GM23248 (cell line): ENCODE results near the gene USP25. TPM values are rescaled to one million over a fixed set of nuclear protein-coding genes. Genes with fewer than 3 reads are reported as not detected.

Experiments used
- DNase-seq: peaks from one replicate; pipeline ENCODE4 v3.0.0-alpha.2; 2015
- H2AFZ ChIP-seq: fragments of 200-600 bp; sonication (generic); 2 replicates; pipeline ENCODE4 v1.6.1; 2016; ENCODE audit warnings: antibody characterized with exemption
- H3F3A ChIP-seq: fragments of 200-600 bp; sonication (generic); 2 replicates; pipeline ENCODE4 v1.6.1; 2016; ENCODE audit warnings: mild to moderate bottlenecking, antibody characterized with exemption, mixed run types; ENCODE audit not compliant: insufficient read depth
- H3K27ac ChIP-seq: fragments of 200-600 bp; sonication (generic); 2 replicates; pipeline ENCODE4 v1.5.1; 2016; ENCODE audit warnings: mild to moderate bottlenecking
- H3K27me3 ChIP-seq: fragments of 200-600 bp; sonication (generic); replicated peaks from 2 replicates; pipeline ENCODE4 v1.6.1; 2016; ENCODE audit warnings: mild to moderate bottlenecking; ENCODE audit not compliant: insufficient read depth
- H3K36me3 ChIP-seq: fragments of 200-600 bp; sonication (generic); 2 replicates; pipeline ENCODE4 v1.6.1; 2016; ENCODE audit warnings: low read depth, mild to moderate bottlenecking
- H3K4me1 ChIP-seq: fragments of 200-600 bp; sonication (generic); 2 replicates; pipeline ENCODE4 v1.6.1; 2016; ENCODE audit warnings: mild to moderate bottlenecking; ENCODE audit not compliant: insufficient read depth
- H3K4me2 ChIP-seq: fragments of 200-600 bp; sonication (generic); one replicate; pipeline ENCODE4 v1.6.1; 2016; ENCODE audit warnings: mild to moderate bottlenecking; ENCODE audit not compliant: unreplicated experiment
- H3K4me3 ChIP-seq: fragments of 200-600 bp; sonication (generic); 2 replicates; pipeline ENCODE4 v1.5.1; 2016; ENCODE audit warnings: mild to moderate bottlenecking
- H3K79me2 ChIP-seq: fragments of 200-600 bp; sonication (generic); 2 replicates; pipeline ENCODE4 v1.6.1; 2016; ENCODE audit warnings: mild to moderate bottlenecking; ENCODE audit not compliant: insufficient read depth
- H3K9ac ChIP-seq: fragments of 200-600 bp; sonication (generic); 2 replicates; pipeline ENCODE4 v1.6.1; 2016; ENCODE audit warnings: mild to moderate bottlenecking
- H3K9me2 ChIP-seq: fragments of 200-600 bp; sonication (generic); 2 replicates; pipeline ENCODE4 v1.6.1; 2016; ENCODE audit warnings: mixed run types, mild to moderate bottlenecking, moderate library complexity; ENCODE audit not compliant: insufficient read depth
- H3K9me3 ChIP-seq: fragments of 200-600 bp; sonication (generic); one replicate; pipeline ENCODE4 v1.6.1; 2017; ENCODE audit warnings: low read depth
- H4K20me1 ChIP-seq: fragments of 200-600 bp; sonication (generic); 2 replicates; pipeline ENCODE4 v1.6.0; 2016; ENCODE audit not compliant: insufficient read depth
- EZH2 ChIP-seq: fragments of 200-600 bp; sonication (generic); IDR thresholded peaks from 2 replicates; pipeline ENCODE4 v1.6.1; 2018; ENCODE audit warnings: antibody characterized with exemption, mild to moderate bottlenecking; ENCODE audit not compliant: insufficient read depth, poor library complexity, severe bottlenecking
- EZH2phosphoT487 ChIP-seq: fragments of 200-600 bp; sonication (generic); IDR thresholded peaks from 2 replicates; pipeline ENCODE4 v1.6.1; 2018; ENCODE audit warnings: antibody characterized with exemption, moderate library complexity, mild to moderate bottlenecking, low read depth; ENCODE audit not compliant: insufficient read depth
- WGBS, 2 experiments: methylation state at CpG; one replicate each; pipeline ENCODE4 v1.1.6; 2015 to 2017; ENCODE audit warnings: low lambda C conversion rate in 2 of 2, low coverage in 1 of 2; ENCODE audit errors: missing lambda C conversion rate in 2 of 2; 5-methylcytosine and 5-hydroxymethylcytosine counted together
- in situ Hi-C: fragments of 300-500 bp; cut with MboI; formaldehyde crosslinking; loops from 2 replicates; pipeline ENCODE4 v1.15.0; 2020
- polyA plus RNA-seq: library from polyadenylated mRNA; unstranded; fragments of >200 nt; fragmentation: Nextera tagmentation; extraction: Ambion mirVana; gene quantifications from 2 replicates; pipeline ENCODE4 v1.2.1, GENCODE V29; 2016
- total RNA-seq: library from RNA; depleted of rRNA; stranded (reverse); fragments of >200 nt; shearing (Covaris generic); gene quantifications from 2 replicates; pipeline ENCODE4 v1.2.3, GENCODE V29; 2014

Gene USP25
- total and polyA plus RNA-seq, 2 experiments from 2014 or later: 5.8 to 41.5 TPM

GRCh38 chr21:15695241-15695640, 34.5 kb upstream of the USP25 start:
- TF ChIP-seq EZH2 (no peak), EZH2phosphoT487 (no peak)
- Histone ChIP-seq H3K4me1 (peaks cover 13% of the 10 kb centered on the region), H3K36me3 (no peaks in the 10 kb centered on the region), H3K27ac (no peak overlapping the region), H3K9me3 (no peaks in the 10 kb centered on the region), H3K9me2 (no peaks in the 10 kb centered on the region), H3K4me2 (no peak overlapping the region), H3K79me2 (no peaks in the 10 kb centered on the region), H3K4me3 (no peak overlapping the region), H3K27me3 (no peaks in the 10 kb centered on the region), H2AFZ (no peak overlapping the region), H4K20me1 (no peaks in the 10 kb centered on the region), H3K9ac (no peak overlapping the region), H3F3A (no peaks in the 10 kb centered on the region)
- in situ Hi-C loops: no loop called here
- WGBS, 2 experiments: 48 to 50% methylated on average over 1 of the region's 1 CpG
- DNase-seq: peak; percentile 64

DNA sequence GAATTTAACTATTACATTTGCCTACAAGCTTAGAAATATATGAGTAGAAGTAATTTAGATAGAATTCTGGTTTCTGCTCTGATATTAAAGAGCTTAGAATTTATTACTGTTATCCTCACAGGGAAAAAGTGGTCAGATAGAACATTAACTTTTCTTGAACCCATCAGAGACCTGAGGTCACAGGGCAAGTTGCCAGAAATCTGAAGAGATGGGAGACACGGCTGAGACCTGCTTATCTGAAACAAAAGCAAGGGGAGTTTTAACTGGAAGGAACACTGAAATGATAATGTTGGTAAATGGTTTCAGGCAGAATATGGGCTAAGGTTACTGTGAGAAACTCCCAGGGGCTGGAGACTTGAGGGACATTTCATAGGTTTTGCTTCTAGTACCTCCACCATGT, 28.0 kb upstream of the USP25 start:
- no peaks in the 10 kb centered on the region for H3K36me3 ChIP-seq
- no peaks in the 10 kb centered on the region for H4K20me1 ChIP-seq
- no peaks in the 10 kb centered on the region for H3K79me2 ChIP-seq
- DNase-seq: no peak
- in situ Hi-C loops: no loop called here
- 81 to 89% methylated on average over 1 of the region's 1 CpG for WGBS, 2 experiments
- peaks cover under 1% of the 10 kb centered on the region for H3K4me1 ChIP-seq
- TF ChIP-seq EZH2phosphoT487 (no peak), EZH2 (no peak)
- no peak overlapping the region for H3K4me2 ChIP-seq
- no peak overlapping the region for H3K27ac ChIP-seq
- H3K9ac ChIP-seq: no peak overlapping the region
- no peaks in the 10 kb centered on the region for H3K9me2 ChIP-seq
- no peak overlapping the region for H3K4me3 ChIP-seq
- H3F3A ChIP-seq: peaks cover 1% of the 10 kb centered on the region
- no peaks in the 10 kb centered on the region for H3K27me3 ChIP-seq
- H2AFZ ChIP-seq: no peak overlapping the region
- peaks cover 3% of the 10 kb centered on the region for H3K9me3 ChIP-seq

DNA sequence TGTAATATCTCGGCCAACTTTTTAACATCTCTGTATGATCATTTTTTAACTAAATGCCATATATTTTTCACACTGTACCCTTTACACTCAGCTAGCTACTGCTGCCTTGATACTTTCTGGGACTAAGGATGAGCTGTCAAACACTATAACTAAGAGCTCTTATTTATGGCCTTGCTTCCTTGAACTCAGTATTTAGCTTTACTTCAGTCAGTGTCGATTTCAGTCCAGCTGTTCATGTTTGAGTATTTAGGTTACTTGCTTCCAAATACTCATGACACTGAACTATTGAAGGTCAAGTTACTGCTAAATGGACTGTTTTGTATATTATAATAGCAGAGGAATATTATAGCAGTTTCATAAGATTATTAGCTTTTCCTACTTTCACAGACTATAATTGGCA, 25.9 kb upstream of the USP25 start:
- no peaks in the 10 kb centered on the region for H3K36me3 ChIP-seq
- peaks cover 13% of the 10 kb centered on the region for H3F3A ChIP-seq
- no peak for TF ChIP-seq EZH2
- no peak for TF ChIP-seq EZH2phosphoT487
- no peaks in the 10 kb centered on the region for H3K27me3 ChIP-seq
- H4K20me1 ChIP-seq: no peaks in the 10 kb centered on the region
- no peak overlapping the region for H2AFZ ChIP-seq
- in situ Hi-C loops: no loop called here
- H3K9me2 ChIP-seq: no peaks in the 10 kb centered on the region
- no peak overlapping the region for H3K27ac ChIP-seq
- no peak overlapping the region for H3K9ac ChIP-seq
- WGBS, 2 experiments: 68 to 70% methylated on average over 2 of the region's 2 CpGs
- peaks cover 3% of the 10 kb centered on the region for H3K9me3 ChIP-seq
- no peak overlapping the region for H3K4me2 ChIP-seq
- H3K4me1 ChIP-seq: peaks cover 10% of the 10 kb centered on the region
- no peaks in the 10 kb centered on the region for H3K79me2 ChIP-seq
- no peak overlapping the region for H3K4me3 ChIP-seq
- DNase-seq: no peak

DNA sequence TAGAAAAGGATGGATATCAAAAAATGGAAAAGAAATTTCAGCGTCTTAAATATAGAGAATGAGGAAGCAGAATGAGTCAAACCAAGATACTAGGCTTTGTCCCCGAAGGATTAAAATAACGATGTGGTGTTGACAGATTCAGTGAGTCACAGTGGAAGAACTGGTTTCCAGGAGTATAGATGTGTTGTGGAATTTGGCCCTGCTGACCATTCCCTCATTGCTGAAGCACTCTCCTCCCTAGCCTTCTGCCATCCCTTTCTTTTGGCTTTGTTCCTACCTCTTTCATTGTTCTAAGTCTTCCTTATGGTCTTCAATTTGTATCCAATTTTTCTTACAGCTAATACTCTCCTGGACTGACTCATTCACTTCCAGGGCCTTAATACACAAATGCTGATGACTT, 23.1 kb upstream of the USP25 start:
- Histone ChIP-seq H3K27me3 (no peaks in the 10 kb centered on the region), H3K9ac (no peak overlapping the region), H3K9me3 (peaks cover 3% of the 10 kb centered on the region), H4K20me1 (no peaks in the 10 kb centered on the region), H3K4me3 (no peak overlapping the region), H3K9me2 (no peaks in the 10 kb centered on the region), H3K4me2 (peak overlapping the region; percentile 51), H3K4me1 (peaks cover 10% of the 10 kb centered on the region), H2AFZ (no peak overlapping the region), H3K36me3 (no peaks in the 10 kb centered on the region), H3F3A (peaks cover 13% of the 10 kb centered on the region), H3K79me2 (no peaks in the 10 kb centered on the region), H3K27ac (no peak overlapping the region)
- DNase-seq: peak; percentile 94
- WGBS, 2 experiments: 0 to 1% methylated on average over 3 of the region's 3 CpGs
- no peak for TF ChIP-seq EZH2
- TF ChIP-seq EZH2phosphoT487: 0 out of 2 replicates have a peak, but pooled peaks have one; percentile 53
- in situ Hi-C loops: no loop called here

GRCh38 chr21:15713412-15713811, 16.4 kb upstream of the USP25 start:
- peaks cover 11% of the 10 kb centered on the region for H3K4me1 ChIP-seq
- in situ Hi-C loops: no loop called here
- H3K9me2 ChIP-seq: no peaks in the 10 kb centered on the region
- no peaks in the 10 kb centered on the region for H3K9me3 ChIP-seq
- peak overlapping the region; percentile 24 for H3K4me2 ChIP-seq
- H3K4me3 ChIP-seq: no peak overlapping the region
- DNase-seq: peak; percentile 32
- H3K27ac ChIP-seq: no peak overlapping the region
- no peaks in the 10 kb centered on the region for H3K79me2 ChIP-seq
- H2AFZ ChIP-seq: no peak overlapping the region
- no peaks in the 10 kb centered on the region for H3K27me3 ChIP-seq
- H4K20me1 ChIP-seq: no peaks in the 10 kb centered on the region
- H3F3A ChIP-seq: no peaks in the 10 kb centered on the region
- TF ChIP-seq EZH2 (no peak), EZH2phosphoT487 (no peak)
- no peaks in the 10 kb centered on the region for H3K36me3 ChIP-seq
- 94 to 100% methylated on average over 1 of the region's 1 CpG for WGBS, 2 experiments
- no peak overlapping the region for H3K9ac ChIP-seq
